Measurements from ENCODE around the gene STX5. TPM values are rescaled to one million over a fixed set of nuclear protein-coding genes. Genes with fewer than 3 reads are reported as not detected.
A peak's percentile ranks its signal among the peaks of the same experiment; 100 is the strongest.
"Not testable (repeated sequence)": the region's sequence is repeated elsewhere in the genome, so short reads cannot be mapped to it uniquely, and the experiment has no call there.

STX5 gene
- total RNA-seq, 2 experiments from 2014 or later = 93.1 to 104 TPM

DNA sequence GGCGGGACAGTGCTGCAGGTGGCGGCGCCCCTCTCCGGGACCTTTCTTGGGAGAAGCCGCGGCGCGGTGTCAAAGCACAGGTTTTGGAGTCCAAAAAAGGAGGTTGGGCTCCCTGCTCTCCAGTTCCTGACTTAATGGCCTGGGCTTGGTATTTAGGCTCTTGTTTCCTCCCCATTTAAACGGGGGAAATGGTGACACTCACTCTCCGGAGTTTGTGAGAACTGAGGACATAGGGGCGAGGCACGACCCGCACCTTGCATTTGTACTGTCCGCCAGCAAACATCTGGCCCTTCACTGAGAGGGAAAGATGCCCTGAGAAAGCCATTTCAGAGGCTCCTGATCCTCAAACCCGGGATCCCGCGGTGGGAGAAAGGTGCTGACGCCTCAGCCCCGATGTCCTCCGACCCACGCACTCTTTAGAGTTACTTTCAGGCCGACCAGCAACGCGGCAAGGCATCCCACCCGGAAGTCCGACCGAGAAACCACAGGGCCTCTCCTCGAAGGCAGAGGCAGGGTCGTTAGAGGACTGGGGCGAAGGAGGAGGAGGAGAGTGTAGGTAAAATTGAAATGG lies 10.4 kb upstream of the STX5 start:
- H3K9me3 Mint-ChIP-seq = no peaks in the 10 kb centered on the region
- ChIA-PET POLR2A (interaction anchor here (1.0 to 7.6 kb wide), 33 partner anchors 10 to 1903 kb away, joined by 3 to 599 read pairs (median 12); partner anchors contain the start of genes B3GAT3, BSCL2, C11orf98 and CSKMT), CTCF (interaction anchor here (1.4 to 2.5 kb wide), 3 partner anchors 13 to 56 kb away, joined by 6 to 13 read pairs (median 8); partner anchors contain the start of gene SLC3A2)
- H3K4me3 Mint-ChIP-seq = no peak overlapping the region
- no peak overlapping the region for H3K27ac Mint-ChIP-seq
- Histone ChIP-seq H3K27ac (ENCODE audit: low read depth in 1 of 2, low read length in 2 of 2) (peak overlapping the region; percentile 97 to 100), H3K36me3 (ENCODE audit: insufficient read depth, low read length) (peaks cover 4% of the 10 kb centered on the region), H3K27me3 (ENCODE audit: control insufficient read depth in 1 of 2, insufficient read depth in 2 of 2, low read length in 2 of 2) (no peaks in the 10 kb centered on the region), H3K9me3 (ENCODE audit: control insufficient read depth in 1 of 2, insufficient read depth in 1 of 2, low read length in 2 of 2) (no peaks in the 10 kb centered on the region), H3K4me1 (ENCODE audit: insufficient read depth, low read length) (peaks cover 44% of the 10 kb centered on the region), H3K4me3 (ENCODE audit: low read length) (peak overlapping the region; percentile 72)
- intact Hi-C loops (cut with DNase I, micrococcal nuclease) = loop anchor here (1.0 to 5.0 kb wide), 3 partner anchors 13 to 115 kb away; partner anchors contain the start of genes HNRNPUL2 (in 1 of the 2), TTC9C (in 1 of the 2) and ZBTB3 (in 1 of the 2)
- no peaks in the 10 kb centered on the region for H3K27me3 Mint-ChIP-seq
- H3K36me3 Mint-ChIP-seq (ENCODE audit: low read depth) = peaks cover 21% of the 10 kb centered on the region
- ATAC-seq (ENCODE audit: poor library complexity) = peak; percentile 0
- TF ChIP-seq, protein P1, sequence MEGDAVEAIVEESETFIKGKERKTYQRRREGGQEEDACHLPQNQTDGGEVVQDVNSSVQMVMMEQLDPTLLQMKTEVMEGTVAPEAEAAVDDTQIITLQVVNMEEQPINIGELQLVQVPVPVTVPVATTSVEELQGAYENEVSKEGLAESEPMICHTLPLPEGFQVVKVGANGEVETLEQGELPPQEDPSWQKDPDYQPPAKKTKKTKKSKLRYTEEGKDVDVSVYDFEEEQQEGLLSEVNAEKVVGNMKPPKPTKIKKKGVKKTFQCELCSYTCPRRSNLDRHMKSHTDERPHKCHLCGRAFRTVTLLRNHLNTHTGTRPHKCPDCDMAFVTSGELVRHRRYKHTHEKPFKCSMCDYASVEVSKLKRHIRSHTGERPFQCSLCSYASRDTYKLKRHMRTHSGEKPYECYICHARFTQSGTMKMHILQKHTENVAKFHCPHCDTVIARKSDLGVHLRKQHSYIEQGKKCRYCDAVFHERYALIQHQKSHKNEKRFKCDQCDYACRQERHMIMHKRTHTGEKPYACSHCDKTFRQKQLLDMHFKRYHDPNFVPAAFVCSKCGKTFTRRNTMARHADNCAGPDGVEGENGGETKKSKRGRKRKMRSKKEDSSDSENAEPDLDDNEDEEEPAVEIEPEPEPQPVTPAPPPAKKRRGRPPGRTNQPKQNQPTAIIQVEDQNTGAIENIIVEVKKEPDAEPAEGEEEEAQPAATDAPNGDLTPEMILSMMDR (IDR thresholded peaks at IDR 0.05) = no peak
- peaks cover 22% of the 10 kb centered on the region for H3K4me1 Mint-ChIP-seq (ENCODE audit: low read depth)
- DNase-seq = peak in 11 of 14 experiments; percentile 17 to 63 (median 31)

GRCh38 chr11:62841361-62842170 lies 9.7 kb upstream of the STX5 start:
- TF ChIP-seq, protein P1 (IDR thresholded peaks at IDR 0.05) = no peak
- H3K9me3 Mint-ChIP-seq = no peaks in the 10 kb centered on the region
- H3K36me3 Mint-ChIP-seq (ENCODE audit: low read depth) = peaks cover 24% of the 10 kb centered on the region
- peaks cover 44% of the 10 kb centered on the region for H3K4me1 ChIP-seq (ENCODE audit: insufficient read depth, low read length)
- H3K27ac Mint-ChIP-seq = no peak overlapping the region
- H3K4me3 ChIP-seq (ENCODE audit: low read length) = peak overlapping the region; percentile 72
- H3K27ac ChIP-seq (ENCODE audit: low read depth in 1 of 2, low read length in 2 of 2) = peak overlapping the region; percentile 97 to 100
- peaks cover 22% of the 10 kb centered on the region for H3K4me1 Mint-ChIP-seq (ENCODE audit: low read depth)
- H3K9me3 ChIP-seq (ENCODE audit: control insufficient read depth in 1 of 2, insufficient read depth in 1 of 2, low read length in 2 of 2) = no peaks in the 10 kb centered on the region
- H3K36me3 ChIP-seq (ENCODE audit: insufficient read depth, low read length) = peaks cover 5% of the 10 kb centered on the region
- DNase-seq = peak; percentile 68 to 95 (median 81)
- H3K27me3 Mint-ChIP-seq = no peaks in the 10 kb centered on the region
- CTCF ChIA-PET = interaction anchor here (0.9 to 2.9 kb wide), 6 partner anchors 10 to 55 kb away, joined by 3 to 29 read pairs (median 6); partner anchors contain the start of genes SLC3A2, STX5 and TMEM179B
- peak; percentile 42 for ATAC-seq (ENCODE audit: poor library complexity)
- H3K4me3 Mint-ChIP-seq = no peak overlapping the region
- intact Hi-C loops (cut with DNase I, micrococcal nuclease) = loop anchor here (1.0 to 5.0 kb wide), 5 partner anchors 14 to 114 kb away; partner anchors contain the start of genes HNRNPUL2 (in 1 of the 2), SLC3A2 (in 1 of the 2), TMEM179B (in 1 of the 2) and TTC9C (in 1 of the 2)
- POLR2A ChIA-PET = interaction anchor here (0.6 to 7.6 kb wide), 57 partner anchors 9 to 1937 kb away, joined by 3 to 599 read pairs (median 10); partner anchors contain the start of genes AHNAK, B3GAT3, BAD and BSCL2
- no peaks in the 10 kb centered on the region for H3K27me3 ChIP-seq (ENCODE audit: control insufficient read depth in 1 of 2, insufficient read depth in 2 of 2, low read length in 2 of 2)

DNA sequence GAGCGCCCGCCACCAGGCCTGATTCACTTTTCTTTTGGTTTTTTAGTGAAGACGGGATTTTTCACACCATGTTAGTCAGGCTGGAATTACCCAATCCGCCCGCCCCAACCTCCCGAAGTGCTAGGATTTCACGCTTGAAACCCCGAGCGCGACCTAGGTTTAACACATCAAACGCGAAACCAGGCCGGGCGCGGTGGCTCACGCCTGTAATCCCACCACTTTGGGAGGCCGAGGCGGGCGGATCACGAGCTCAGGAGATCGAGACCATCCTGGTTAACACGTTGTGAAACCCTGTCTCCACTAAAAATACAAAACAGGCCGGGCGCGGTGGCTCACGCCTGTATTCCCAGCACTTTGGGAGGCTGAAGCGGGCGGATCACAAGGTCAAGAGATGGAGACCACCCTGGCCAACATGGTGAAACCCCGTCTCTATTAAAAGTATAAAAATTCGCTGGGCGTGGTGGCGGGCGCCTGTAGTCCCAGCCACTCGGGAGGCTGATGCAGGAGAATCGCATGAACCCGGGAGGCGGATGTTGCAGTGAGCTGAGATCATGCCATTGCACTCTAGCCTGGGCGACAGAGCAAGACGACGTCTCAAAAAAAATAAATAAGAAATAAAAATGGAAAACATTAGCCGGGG lies 9.0 kb upstream of the STX5 start:
- ChIA-PET CTCF (interaction anchor here (0.9 to 2.9 kb wide), 7 partner anchors 9 to 54 kb away, joined by 3 to 29 read pairs (median 4); partner anchors contain the start of genes SLC3A2, STX5 and TMEM179B), POLR2A (interaction anchor here (0.7 to 7.6 kb wide), 64 partner anchors 9 to 1938 kb away, joined by 3 to 599 read pairs (median 8); partner anchors contain the start of genes AHNAK, B3GAT3, BAD and BSCL2)
- peak overlapping the region; percentile 72 for H3K4me3 ChIP-seq (ENCODE audit: low read length)
- intact Hi-C loops (cut with DNase I, micrococcal nuclease) = loop anchor here (1.0 to 5.0 kb wide), 4 partner anchors 40 to 114 kb away; partner anchors contain the start of genes HNRNPUL2 (in 1 of the 2), SLC3A2 (in 1 of the 2), TMEM179B (in 1 of the 2) and TTC9C (in 1 of the 2)
- not testable (repeated sequence) for H3K27ac Mint-ChIP-seq; H3K27me3 ChIP-seq (ENCODE audit: control insufficient read depth in 1 of 2, insufficient read depth in 2 of 2, low read length in 2 of 2); H3K27me3 Mint-ChIP-seq; H3K9me3 ChIP-seq (ENCODE audit: control insufficient read depth in 1 of 2, insufficient read depth in 1 of 2, low read length in 2 of 2); H3K4me3 Mint-ChIP-seq; H3K9me3 Mint-ChIP-seq
- peak overlapping the region; percentile 97 to 100 for H3K27ac ChIP-seq (ENCODE audit: low read depth in 1 of 2, low read length in 2 of 2)
- ATAC-seq (ENCODE audit: poor library complexity) (peak; percentile 26), DNase-seq (peak; percentile 52 to 93 (median 68))
- H3K36me3 Mint-ChIP-seq (ENCODE audit: low read depth) = peaks cover 31% of the 10 kb centered on the region
- peaks cover 22% of the 10 kb centered on the region for H3K4me1 Mint-ChIP-seq (ENCODE audit: low read depth)
- peaks cover 12% of the 10 kb centered on the region for H3K36me3 ChIP-seq (ENCODE audit: insufficient read depth, low read length)
- H3K4me1 ChIP-seq (ENCODE audit: insufficient read depth, low read length) = peaks cover 44% of the 10 kb centered on the region
